T-helper 1 cell (primary cell): ENCODE data around the gene HDAC7.
"Not testable (repeated sequence)": the region's sequence is repeated elsewhere in the genome, so short reads cannot be mapped to it uniquely, and the experiment has no call there.

Source experiments
- DNase-seq, 5 donors: peaks; one replicate each; pipeline ENCODE4 v3.0.0-alpha.2; 2012 to 2020

The HDAC7 gene

DNA sequence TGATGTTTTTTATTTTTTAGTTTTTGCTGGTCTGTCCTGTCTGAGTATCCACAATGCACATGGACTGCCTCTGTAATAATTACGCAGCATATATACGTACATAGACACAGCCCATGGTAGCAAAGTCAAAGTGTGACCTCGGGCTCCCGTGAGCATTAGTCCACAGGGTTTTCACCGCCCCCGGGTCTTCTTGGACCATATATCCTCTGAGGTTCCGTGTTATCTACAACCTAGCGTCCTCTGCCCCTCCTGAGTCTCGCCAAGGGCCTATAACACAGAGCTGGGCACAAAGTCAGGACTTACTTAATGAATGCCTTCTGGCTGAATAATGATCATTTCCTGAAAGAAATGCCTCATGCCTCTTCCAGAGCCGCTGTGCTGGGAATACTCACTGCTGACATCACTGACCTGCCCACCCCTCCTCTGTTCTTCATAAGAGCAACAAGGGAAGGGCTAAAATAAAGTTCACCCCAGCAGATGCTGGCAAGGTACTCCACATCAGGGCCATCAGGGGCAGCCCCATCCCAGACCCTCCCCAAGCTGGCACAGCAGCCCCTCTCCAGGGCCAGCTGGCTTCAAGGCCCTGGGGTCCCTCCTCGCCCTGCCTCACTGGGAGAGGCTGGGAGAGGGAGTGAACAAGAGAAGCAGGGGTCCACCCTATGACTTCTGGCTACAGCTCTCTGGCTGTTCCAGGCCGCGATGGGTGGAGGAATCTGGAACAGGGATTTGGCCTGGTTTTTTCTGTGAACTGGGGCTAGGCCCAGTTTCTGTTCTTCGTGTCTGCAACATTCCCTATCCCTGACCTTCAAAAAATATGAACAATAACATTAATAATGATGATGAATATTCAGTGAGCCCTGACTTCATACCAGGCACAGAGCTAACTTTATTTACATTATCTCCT lies 7.9 kb downstream of the HDAC7 start:
- DNase-seq: no peak

DNA sequence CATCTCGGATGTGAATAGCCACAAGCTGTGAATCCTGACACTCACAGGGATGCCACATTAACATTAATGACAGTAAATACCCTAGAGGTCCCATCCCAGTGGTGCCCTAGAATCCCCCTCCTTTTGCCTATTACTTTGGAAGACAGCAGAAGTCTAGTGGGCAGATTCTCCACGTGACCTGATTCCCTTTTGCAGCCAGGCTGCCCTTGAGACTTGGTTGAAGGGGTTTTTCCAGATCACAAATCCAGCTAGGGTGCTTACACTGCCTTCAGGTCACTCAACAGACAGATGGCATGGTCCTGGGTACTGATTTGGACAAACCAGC lies 8.7 kb downstream of the HDAC7 start:
- DNase-seq: no peak

DNA sequence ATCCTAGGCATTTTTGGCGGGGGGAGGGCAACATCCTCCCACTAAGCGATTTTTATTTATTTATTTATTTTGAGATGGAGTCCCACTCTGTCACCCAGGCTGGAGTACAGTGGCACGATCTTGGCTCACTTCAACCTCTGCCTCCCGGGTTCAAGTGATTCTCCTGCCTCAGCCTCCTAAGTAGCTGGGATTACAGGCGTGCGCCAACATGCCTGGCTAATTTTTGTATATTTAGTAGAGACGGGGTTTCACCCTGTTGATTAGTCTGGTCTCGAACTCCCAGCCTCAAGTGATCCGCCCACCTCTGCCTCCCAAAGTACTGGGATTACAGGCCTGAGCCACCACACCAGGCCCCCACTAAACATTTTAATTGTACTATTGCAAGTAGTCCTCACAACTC lies 10.2 kb downstream of the HDAC7 start:
- not testable (repeated sequence) for DNase-seq

DNA sequence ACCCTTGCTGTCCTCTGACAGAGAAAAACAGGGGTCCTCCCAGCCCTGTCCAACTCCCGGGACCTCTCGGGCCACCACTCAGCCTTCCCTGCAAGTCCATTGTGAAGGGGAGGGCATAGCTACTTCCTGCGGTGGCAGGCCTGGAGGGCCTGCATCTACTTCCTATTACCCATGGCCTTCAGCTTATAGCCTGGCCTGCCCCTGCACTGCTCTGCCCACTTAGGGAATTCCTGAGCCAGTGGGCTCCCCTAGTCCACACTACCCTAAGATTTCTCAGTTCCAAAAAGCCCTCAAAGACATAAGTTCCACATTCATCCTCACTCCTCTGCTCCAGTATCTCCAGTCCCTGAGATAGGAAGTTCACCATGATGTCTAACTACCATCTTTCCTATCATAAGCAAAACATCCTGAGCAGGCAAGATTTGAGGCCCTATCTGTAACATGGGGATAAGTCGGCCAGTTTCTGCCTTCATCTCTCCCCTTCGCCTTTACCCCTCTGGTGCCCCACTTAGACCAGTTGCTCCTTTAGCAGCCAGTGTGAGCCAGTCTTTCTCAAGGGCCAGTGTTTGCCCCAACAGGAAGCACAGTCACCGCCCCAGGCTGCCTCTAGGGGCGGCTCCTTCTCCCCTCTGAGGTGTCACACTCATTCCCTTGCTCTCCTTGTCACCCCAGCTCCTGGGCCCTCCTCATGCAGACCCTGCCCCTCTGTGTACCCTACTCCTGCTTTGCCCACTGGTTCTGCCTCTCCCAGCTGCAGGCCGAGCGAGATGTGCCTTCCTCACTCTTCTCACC lies 10.9 kb downstream of the HDAC7 start:
- peak in 2 of 5 donors; percentile 35 to 74 for DNase-seq

DNA sequence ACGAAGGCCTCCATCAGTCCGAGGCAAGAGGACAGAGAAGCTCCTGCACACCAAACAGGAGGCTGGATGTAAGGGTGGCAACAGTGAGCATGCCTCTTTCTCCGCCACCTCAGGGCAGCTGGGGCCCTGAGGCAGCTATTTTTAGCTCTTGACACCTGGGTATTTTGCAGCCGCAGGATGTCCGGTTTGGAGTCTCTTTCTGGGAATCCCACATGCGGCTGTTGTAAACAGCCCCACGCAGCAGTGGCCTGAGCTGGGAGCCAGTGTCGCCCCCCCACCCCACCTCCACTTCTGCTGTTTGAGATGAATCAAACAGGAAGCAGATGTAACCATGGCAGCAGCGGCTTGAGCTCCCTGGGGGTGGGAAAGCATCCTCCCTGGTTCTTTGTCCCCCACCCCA lies 11.7 kb downstream of the HDAC7 start:
- peak; percentile 51 to 96 (median 66) for DNase-seq

DNA sequence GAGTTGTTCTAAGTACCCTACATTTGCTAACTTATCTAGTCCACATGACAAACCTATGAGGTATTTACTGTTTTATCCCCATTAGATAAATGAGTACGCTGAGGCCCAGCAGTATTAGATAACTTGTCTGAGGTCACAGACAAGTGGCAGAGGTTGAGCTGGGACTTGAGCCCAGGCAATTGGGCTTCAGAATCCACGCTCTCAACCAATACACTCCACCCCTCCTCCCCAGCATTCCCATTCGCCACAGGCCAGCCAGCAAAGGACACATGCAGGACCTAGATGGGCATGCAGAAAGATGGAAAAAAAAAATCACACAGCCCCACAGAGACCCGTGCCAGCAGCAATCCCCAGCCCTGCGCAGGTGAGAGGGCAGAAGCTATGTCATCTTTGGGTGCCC lies 12.4 kb downstream of the HDAC7 start:
- no peak for DNase-seq

DNA sequence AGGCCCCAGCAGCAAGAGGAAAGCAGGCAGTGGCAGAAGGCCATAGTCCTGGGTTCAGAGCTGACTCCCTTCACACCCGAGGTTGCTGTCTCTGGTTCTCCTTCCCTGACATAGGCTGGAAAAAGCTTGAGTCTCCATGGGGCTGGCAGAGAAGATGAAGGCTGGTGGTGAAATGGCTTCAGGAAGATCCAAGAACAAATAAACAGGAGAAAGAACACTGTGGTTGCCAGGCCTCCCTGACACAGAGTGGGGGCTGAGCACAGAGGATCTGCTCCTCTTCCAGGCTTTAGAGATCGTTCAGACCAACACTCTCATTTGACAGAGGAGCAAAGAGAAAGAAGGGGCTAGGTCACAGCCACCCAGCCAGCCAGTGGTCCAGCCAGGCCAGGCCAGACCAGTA lies 14.3 kb downstream of the HDAC7 start:
- no peak for DNase-seq

DNA sequence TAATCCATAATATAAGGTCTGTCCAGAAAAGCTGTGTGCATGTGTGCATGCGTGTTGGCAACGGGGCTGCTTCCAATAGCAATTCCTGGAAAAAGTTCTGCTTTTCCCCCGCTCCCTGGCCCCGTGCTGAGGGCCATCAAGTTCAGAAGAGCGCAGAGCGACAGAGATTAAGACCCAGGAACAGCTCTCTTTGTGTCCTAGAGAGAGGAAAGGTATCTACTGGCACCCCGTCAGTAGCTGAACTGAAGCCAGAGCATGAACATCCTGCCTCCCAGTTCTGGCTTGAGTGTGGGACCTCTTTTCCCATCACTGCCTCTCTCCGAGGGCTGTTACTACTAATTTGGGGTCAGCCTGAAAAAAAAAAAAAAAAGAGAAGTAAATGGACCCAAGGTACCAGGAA lies 15.5 kb downstream of the HDAC7 start:
- DNase-seq: no peak

DNA sequence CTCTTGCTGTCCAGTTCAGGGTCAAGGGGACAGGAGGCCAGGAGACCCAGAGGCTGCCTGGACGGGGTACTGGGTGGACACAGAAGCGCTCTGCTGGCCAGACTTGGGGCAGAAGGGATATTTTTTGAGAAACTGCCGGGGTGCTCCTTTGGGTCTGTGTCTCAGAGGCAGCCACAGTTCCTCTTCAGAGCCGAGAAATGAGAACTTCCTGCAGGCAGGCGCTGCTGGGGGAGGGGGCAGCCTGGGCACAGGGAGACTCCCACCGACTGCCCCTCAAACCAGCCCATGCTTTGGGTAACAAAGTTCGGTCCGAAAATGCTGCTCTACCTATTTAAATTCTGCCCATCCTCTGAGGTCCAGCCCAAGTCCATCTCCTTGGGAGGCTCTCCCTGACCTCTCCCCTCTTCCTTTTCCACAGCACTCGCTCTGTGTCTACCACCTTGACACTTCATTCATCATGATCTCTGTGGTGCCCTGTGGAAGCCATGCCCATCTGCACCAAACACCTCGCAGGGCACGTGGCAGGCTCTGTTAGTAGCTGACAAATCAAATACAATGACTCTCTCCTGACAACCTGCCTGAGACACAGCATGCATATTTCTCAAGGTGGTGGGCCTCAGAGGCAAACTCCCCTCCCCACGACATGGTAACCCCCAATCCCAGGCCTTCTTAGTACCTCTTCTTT lies 16.4 kb downstream of the HDAC7 start:
- no peak for DNase-seq

DNA sequence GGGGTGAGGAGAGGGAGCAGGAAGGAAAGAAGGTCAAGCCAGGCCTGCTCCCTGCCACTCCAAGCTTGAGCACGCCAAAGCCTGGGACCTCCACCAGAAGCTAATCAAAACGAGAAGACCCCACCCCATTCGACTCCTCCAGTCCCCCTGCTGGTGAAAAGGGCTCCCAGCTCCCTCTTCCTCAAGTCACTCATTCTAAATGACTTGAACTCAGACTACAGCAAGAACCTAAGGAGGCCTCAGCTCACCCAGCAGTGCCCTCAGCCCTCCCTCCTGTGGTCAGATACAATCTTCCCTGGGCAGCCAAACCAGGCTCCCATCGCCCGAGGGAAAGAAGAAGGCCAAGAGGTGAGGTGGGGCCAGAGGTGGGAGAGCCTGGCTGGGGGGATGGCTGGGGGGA lies 17.4 kb downstream of the HDAC7 start:
- DNase-seq: no peak

DNA sequence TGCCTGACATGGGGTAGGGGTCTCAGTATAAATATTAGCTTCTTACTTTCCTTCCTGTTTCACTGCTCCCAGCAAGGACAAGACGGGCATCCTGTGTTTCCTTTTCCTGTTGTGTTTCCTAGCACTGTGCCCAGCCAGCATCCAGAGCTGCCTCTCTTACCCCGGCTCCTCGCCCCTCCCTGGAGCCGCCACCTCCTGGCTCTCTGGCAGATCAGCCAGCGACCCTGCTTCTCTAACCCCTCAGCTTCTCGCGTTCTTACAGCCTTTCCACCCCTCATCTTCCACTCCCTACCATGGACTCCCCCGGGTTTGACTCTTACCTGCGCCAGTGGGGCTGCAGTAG lies 17.8 kb downstream of the HDAC7 start:
- no peak for DNase-seq

DNA sequence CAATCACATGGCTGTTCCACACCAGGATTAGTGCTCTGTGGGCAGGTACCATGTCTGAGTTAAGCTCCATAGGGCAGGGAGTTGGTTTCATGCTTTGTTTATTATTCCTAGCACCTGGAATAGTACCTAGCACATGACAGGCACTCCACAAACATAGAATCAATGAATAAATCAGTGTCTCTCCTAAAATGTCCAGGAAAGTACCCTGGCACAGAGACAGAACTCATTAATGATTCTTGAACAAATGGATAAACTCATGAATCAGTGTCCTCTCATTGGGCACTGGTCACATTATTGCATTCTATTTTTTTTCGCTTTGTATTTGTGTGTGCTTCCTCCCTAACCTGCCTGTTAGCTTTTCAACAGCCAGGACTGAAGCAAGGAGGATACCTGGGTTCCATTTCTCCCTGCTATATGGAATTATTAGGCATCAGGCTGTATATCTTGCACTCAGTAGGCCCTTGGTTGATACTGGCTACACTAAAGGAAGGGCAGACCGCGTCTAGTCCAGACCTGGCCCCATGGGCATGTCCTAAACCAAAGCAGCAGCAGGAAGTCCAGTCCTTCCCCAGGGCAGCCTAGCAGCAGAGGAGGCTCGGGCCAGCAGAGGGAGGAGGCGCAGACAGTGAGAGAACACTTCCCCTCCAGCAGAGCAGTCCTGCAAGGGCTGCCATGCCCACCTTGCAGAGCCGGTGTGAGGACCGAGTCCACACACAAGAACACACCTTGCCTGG lies 18.4 kb downstream of the HDAC7 start:
- no peak for DNase-seq

DNA sequence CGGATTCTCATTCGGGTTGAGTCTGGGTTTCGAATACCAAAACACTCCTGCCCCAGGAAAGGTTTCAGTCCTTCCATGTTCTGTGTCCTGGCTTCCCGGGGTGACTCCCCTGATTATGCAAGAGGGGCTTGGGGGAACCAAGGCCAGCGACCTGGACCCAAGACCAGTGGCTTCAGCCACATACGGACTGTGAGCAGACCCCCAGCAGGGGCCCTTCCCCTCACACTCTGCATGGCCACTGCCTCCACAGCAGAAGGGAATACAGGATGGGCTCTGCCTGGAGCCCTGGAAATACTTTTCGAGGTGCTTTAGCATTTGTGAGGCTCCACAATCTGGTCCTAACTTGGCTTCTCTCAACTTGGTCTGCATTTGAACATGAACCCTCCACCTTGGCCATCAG lies 19.1 kb downstream of the HDAC7 start:
- no peak for DNase-seq

DNA sequence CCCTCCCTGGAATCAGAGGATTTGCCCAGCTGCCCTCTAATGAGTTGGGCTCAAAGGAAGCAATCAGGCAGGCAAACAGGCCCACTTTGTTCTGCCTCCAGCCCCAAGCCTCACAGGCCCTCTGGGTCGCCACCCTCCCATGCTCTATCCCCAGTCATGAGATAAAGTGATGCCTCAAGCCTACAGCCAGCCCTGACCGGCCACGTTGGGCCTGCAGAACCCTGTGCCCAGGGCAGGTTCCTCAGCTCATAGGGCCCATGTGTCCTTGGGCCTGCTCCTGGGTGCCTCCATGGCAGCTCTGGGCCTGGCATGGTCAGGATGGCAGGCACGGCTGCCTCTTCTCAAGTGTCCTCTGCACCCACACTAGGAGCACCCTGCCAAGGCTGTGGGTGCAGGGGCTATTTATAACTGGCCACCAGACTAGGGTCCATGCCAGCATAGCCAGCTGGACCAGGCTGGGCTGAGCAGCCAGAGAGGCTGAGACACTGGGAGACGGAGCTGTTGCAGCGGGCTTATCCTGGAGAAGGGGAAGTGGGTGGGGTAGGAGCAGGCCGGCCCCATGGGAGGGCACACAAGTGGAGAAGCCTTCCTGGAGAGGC lies 20.2 kb downstream of the HDAC7 start:
- DNase-seq: no peak

DNA sequence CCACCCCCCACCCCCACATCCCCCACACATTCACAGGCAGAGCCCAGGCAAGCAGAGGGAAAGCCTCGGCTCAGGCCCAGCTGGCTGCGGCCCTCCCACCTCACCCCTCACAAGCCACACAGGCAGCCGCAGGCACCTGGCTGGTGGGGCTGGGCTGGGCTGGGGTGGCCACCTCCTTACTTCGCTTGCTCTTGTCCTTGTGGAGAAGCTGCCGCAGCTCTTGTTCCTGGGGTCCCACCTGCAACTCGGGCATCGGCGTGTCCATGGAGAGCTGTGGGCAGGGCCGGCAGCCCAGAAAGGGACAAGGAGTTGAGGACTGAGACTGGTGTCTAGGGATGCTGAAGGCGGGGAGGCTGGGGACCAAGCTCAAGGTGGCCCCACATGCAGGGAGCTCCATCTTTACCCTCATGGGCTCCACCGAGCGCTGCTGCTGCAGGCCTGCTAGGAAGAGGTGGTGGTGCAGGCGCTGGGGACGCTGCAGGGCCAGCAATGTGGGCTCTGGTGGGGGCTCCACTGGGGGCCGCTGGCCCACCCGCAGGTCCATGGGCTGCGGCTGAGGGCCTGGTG lies 21.2 kb downstream of the HDAC7 start:
- DNase-seq: no peak

DNA sequence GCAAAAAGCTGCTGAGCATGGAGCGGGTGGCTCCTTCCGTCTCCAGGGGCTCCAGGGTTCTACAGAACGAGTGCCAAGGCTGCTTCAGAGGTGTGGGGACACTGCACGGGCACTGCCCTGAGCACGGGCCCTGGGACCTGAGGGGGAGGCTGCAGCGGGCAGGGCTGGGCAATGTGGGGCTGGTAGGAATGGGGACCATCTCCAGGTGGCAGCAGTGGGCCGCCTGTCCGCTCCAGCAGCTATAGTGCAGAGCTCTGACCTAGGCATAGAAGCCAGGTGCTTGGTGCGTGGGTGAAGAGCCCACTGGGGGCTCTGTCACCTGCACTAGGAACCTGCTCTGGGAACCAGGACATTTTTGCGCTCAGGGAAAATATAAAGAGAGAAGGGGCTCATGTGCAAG lies 22.3 kb downstream of the HDAC7 start:
- DNase-seq: peak in 2 of 5 donors; percentile 14 to 38

DNA sequence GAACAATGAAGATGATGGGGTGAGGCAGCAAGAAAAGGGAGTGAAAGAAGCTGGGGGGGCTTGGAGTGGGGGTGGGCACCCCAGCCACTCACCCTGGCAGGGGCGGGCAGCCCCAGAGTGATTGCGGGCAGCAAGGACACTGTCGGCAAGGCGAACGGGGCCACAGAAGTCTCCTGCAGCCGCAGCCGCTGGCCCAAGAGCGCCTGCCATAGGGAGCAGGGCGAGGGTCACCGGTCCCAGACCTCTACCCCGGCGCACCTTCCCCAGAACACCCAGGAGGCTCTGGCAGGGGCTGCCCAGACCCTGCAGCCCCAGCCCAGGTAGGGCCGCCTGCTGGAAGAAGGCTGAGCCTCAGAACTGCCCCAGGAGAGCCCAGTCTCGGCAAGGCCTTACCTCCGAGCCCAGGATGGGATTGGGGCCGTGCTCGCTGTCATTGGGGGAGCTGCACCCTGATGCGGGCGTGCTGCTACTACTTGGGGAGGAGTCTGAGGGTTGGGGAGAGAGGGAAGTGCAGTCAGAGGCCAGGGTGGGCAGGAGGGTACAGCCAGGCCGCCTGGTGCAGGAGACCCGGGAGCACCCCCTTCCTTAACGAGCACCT lies 23.8 kb downstream of the HDAC7 start:
- no peak for DNase-seq

DNA sequence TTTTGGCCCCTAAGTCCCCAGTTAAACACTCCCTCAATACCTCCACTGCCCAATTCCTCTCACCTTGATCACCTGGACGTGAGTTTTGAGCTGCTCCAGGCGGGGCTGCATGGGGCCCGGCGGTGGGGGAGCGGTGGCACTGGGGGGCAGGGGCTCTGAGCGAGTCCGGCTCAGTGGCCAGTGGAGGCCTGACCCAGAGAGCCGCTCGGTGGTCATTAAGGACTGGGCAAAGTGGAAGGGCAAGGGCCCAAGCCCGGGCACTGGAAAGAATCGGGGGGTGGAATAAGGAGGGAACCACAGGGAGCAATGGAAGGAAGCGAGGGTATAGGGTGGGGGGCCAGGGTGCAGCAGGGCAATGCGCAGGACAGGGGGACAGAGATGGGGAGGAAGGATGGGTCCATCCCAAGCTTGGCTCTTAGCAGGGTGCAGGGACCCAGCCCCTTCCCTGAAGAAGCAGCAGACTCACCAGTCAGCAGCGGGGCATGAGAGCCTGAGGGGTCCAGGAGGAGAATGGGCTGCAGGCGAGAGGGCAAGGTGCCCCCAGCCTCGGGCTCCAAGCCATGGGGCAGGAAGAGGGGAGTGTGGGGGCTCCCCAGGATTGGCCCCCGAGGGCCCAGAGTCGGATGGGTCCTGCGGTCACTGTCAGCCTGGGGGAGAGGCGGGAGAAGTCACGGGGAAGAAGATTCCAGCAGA lies 24.4 kb downstream of the HDAC7 start:
- DNase-seq: no peak

DNA sequence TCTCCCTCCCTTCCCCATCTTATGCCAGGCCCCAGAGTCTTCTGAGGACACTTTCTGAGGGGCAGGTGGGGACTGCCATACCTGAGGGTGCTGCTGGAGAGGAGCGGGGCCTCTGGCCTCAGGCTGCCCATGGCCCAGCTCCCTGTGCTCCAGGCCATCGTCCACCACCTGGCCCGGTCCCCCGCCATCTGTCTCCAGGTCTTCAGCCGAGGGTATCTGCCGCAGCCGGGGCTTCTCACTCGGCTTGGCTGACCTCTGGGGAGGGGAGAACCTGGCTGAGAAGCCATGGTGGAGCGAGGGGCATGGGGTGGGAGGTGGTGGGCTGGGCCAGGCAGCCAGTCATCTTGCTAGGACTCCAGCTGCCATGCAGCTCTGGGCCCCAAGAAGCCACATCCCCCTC lies 25.0 kb downstream of the HDAC7 start:
- DNase-seq: no peak

DNA sequence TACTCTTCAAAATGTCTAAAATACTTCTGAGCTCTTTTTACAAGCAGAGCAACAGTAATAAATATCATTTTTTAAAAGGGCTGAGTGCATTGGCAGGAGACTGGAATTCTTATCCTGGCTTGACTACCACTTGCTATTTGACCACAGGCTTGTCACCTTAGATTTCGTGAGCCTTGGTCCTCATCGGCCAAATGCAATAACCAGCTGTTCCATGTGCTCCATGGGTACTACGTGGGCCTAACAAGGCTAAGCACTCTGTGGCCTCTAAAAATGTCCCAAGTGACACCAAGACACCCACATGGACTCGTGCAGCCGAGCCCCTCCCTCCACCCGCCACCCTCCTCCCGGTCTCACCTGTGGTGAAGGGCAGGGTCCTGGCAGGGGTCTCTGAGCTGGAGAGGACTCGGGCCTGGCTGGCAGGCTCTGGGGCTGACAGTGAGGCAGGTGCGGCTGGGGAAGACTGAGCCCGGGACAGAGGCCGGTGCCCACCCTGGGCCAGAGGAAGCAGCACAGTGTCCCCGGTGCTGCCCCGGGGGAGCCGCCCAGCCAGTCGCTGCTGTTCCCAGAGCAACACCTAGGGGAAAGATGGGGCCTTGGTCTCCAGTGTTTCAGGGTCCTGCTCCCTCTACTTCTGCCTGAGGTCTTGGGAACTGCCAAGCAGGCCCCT lies 26.6 kb downstream of the HDAC7 start:
- no peak for DNase-seq

DNA sequence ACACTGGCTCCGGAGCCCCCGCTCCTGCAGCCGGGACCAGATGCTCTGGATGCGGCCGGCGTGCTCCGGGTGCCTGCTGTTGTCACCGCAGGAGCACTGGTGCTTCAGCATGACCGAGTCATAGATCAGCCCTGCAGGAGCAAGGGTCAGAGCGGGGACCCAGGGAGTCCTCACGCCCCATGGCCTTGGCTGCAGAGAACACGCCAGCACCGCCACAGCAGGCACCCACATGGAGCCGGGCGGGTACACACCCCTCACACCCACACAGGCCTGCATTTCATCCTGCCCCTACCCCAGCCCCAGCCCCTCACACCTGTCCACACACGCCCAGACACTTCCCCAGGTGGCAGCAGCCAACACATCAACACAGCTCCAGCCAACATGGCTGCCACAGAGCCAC lies 27.8 kb downstream of the HDAC7 start:
- DNase-seq: no peak
